Hepatocyte (in vitro differentiated cells): ENCODE results near the gene ZNRF3. TPM values are rescaled to one million over a fixed set of nuclear protein-coding genes. Genes with fewer than 3 reads are reported as not detected.

ENCODE experiments used
- DNase-seq: peaks from one replicate; pipeline ENCODE4 v3.0.0-alpha.2; 2016; ENCODE audit warnings: low spot score
- H2AFZ ChIP-seq: fragments of 200-600 bp; sonication (generic); 2 replicates; pipeline ENCODE4 v1.6.0; 2016; ENCODE audit warnings: antibody characterized with exemption, mild to moderate bottlenecking
- H3K27ac ChIP-seq: fragments of 200-600 bp; sonication (generic); 2 replicates; pipeline ENCODE4 v1.5.1; 2016; ENCODE audit warnings: mild to moderate bottlenecking
- H3K27me3 ChIP-seq: fragments of 200-600 bp; sonication (generic); 2 replicates; pipeline ENCODE4 v1.6.1; 2016
- H3K36me3 ChIP-seq: fragments of 200-600 bp; sonication (generic); replicated peaks from 2 replicates; pipeline ENCODE4 v1.5.1; 2016; ENCODE audit warnings: low read depth; ENCODE audit not compliant: insufficient read depth
- H3K4me1 ChIP-seq: fragments of 200-600 bp; sonication (generic); 2 replicates; pipeline ENCODE4 v1.5.1; 2016; ENCODE audit warnings: mild to moderate bottlenecking, moderate library complexity; ENCODE audit not compliant: insufficient read depth
- H3K4me2 ChIP-seq: fragments of 200-600 bp; sonication (generic); 2 replicates; pipeline ENCODE4 v1.6.0; 2016
- H3K4me3 ChIP-seq: fragments of 200-600 bp; sonication (generic); 2 replicates; pipeline ENCODE4 v1.5.1; 2016; ENCODE audit warnings: mild to moderate bottlenecking
- H3K79me2 ChIP-seq: fragments of 200-600 bp; sonication (generic); 2 replicates; pipeline ENCODE4 v1.6.0; 2017; ENCODE audit warnings: mild to moderate bottlenecking
- H3K9me2 ChIP-seq: fragments of 200-600 bp; sonication (generic); replicated peaks from 2 replicates; pipeline ENCODE4 v1.6.0; 2017; ENCODE audit warnings: mild to moderate bottlenecking; ENCODE audit not compliant: insufficient read depth
- H3K9me3 ChIP-seq: fragments of 200-600 bp; sonication (generic); 2 replicates; pipeline ENCODE4 v1.5.1; 2016; ENCODE audit warnings: low read depth, mild to moderate bottlenecking
- H4K20me1 ChIP-seq: fragments of 200-600 bp; sonication (generic); 2 replicates; pipeline ENCODE4 v1.6.0; 2016; ENCODE audit warnings: mild to moderate bottlenecking; ENCODE audit not compliant: insufficient read depth, poor library complexity, severe bottlenecking
- EZH2 ChIP-seq: fragments of 200-600 bp; sonication (generic); IDR thresholded peaks from 2 replicates; pipeline ENCODE4 v1.6.1; 2016; ENCODE audit warnings: antibody characterized with exemption, mild to moderate bottlenecking, borderline replicate concordance
- EZH2phosphoT487 ChIP-seq: fragments of 200-600 bp; sonication (generic); IDR thresholded peaks from one replicate; pipeline ENCODE4 v1.6.1; 2018; ENCODE audit warnings: antibody characterized with exemption, mild to moderate bottlenecking, low read depth, moderate library complexity; ENCODE audit not compliant: unreplicated experiment, severe bottlenecking
- WGBS: methylation state at CpG from one replicate; pipeline ENCODE4 v1.1.6; 2016; ENCODE audit warnings: low lambda C conversion rate; ENCODE audit errors: missing lambda C conversion rate; 5-methylcytosine and 5-hydroxymethylcytosine counted together
- polyA plus RNA-seq: library from polyadenylated mRNA; unstranded; fragments of >200 nt; fragmentation: Nextera tagmentation; extraction: Ambion mirVana; gene quantifications from 2 replicates; pipeline ENCODE4 v1.2.1, GENCODE V29; 2016
- total RNA-seq: library from RNA; depleted of rRNA; stranded (reverse); fragments of >200 nt; gene quantifications from 2 replicates; pipeline ENCODE4 v1.2.3, GENCODE V29; 2014
- TF ChIP-seq, protein P1 (sequence below): fragments of 200-600 bp; sonication (generic); IDR thresholded peaks from 2 replicates; pipeline ENCODE4 v1.5.1; 2016; ENCODE audit warnings: antibody characterized with exemption, mild to moderate bottlenecking; ENCODE audit not compliant: poor library complexity

The ZNRF3 gene
- total and polyA plus RNA-seq, 2 experiments from 2014 or later: 8.9 to 14.7 TPM

DNA sequence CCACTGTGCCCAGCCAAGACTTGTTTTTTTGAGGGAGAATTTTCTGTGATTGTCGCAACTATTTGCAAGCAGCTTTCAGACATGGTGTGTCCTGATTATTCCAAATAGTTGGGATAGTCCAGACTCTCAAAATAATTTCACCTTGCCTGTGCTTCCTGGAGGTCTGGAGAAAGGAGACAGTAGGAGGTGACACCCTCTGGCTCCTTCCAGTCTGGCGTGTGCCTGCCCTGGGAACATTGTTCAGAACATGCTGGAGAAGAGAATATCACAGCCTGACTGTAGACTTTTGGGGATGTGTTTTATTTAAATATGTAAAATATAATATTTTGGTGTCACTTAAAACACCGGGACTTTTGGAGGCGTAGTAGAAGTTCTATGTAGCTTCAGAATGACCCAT lies 14.9 kb downstream of the ZNRF3 start:
- no peaks in the 10 kb centered on the region for H3K27me3 ChIP-seq
- no peak overlapping the region for H3K4me3 ChIP-seq
- no peak for TF ChIP-seq EZH2
- TF ChIP-seq, protein P1, sequence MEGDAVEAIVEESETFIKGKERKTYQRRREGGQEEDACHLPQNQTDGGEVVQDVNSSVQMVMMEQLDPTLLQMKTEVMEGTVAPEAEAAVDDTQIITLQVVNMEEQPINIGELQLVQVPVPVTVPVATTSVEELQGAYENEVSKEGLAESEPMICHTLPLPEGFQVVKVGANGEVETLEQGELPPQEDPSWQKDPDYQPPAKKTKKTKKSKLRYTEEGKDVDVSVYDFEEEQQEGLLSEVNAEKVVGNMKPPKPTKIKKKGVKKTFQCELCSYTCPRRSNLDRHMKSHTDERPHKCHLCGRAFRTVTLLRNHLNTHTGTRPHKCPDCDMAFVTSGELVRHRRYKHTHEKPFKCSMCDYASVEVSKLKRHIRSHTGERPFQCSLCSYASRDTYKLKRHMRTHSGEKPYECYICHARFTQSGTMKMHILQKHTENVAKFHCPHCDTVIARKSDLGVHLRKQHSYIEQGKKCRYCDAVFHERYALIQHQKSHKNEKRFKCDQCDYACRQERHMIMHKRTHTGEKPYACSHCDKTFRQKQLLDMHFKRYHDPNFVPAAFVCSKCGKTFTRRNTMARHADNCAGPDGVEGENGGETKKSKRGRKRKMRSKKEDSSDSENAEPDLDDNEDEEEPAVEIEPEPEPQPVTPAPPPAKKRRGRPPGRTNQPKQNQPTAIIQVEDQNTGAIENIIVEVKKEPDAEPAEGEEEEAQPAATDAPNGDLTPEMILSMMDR: no peak
- no peak overlapping the region for H3K4me2 ChIP-seq
- peaks cover 99% of the 10 kb centered on the region for H3K79me2 ChIP-seq
- no peaks in the 10 kb centered on the region for H3K9me2 ChIP-seq
- DNase-seq: no peak
- no peak overlapping the region for H3K27ac ChIP-seq
- H3K4me1 ChIP-seq: peaks cover 8% of the 10 kb centered on the region
- peaks cover 8% of the 10 kb centered on the region for H4K20me1 ChIP-seq
- H3K9me3 ChIP-seq: no peaks in the 10 kb centered on the region
- H2AFZ ChIP-seq: no peak overlapping the region
- WGBS: 92% methylated on average over 4 of the region's 4 CpGs
- H3K36me3 ChIP-seq: no peaks in the 10 kb centered on the region

DNA sequence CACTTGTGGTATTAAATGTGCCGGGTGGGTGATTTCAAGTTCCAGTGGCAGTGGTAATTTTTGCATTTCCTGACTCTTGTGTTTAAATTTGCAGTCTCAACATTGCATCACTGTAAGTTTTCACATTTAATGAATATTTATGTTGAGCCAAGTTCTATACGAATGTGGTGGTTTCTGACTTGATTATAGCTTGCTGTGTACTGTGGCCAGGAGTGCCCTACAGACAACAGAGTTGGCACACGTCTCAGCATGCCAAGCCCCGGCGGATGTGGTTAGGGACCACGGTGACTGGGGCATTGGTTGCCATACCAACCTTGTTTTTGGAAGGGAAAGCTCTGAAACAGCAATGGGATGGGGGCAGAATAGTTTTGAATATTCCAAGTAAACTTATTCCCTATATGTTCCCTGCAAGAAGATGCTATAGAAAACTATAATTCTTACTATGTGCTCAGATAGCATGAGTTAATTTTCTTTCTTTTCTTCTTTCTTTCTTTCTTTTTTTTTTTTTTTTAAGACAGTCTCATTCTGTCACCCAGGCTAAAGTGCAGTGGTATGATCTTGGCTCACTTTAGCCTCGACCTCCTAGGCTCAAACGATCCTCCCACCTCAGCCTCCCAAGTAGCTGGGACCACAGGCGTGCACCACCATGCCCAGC lies 16.0 kb downstream of the ZNRF3 start:
- TF ChIP-seq EZH2phosphoT487 (no peak), EZH2 (no peak)
- TF ChIP-seq, protein P1: no peak
- Histone ChIP-seq H4K20me1 (peaks cover 8% of the 10 kb centered on the region), H3K27me3 (no peaks in the 10 kb centered on the region), H3K9me2 (no peaks in the 10 kb centered on the region), H3K79me2 (peaks cover 96% of the 10 kb centered on the region), H3K4me1 (peaks cover 19% of the 10 kb centered on the region), H3K36me3 (no peaks in the 10 kb centered on the region), H2AFZ (no peak overlapping the region), H3K4me2 (no peak overlapping the region), H3K27ac (no peak overlapping the region), H3K9me3 (no peaks in the 10 kb centered on the region), H3K4me3 (no peak overlapping the region)
- DNase-seq: no peak
- 89% methylated on average over 9 of the region's 9 CpGs for WGBS

DNA sequence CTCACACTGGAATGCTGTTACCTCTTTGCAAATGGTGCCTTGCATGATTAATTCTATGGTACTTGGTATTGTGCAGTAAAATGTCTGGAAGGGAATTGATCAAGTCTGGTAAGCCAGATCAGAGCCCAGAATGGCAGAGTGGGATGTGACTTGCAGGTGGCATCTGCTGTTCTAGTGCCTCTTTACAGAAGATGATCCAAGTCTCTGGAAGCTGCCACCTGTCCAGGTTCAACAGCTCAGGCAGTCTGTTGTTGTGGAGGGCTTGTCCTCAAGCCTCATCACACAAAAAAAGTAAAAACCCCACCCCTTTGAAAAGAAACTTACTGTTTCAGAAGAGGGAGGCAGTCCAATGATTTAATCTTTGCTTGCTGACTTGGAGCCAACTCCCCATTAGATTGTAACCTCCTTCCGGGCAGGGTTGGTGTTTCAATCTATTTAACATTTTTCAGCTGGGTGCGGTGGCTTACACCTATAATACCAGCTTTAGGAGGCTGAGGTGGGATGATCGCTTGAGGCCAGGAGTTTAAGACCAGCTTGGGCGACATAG lies 17.1 kb downstream of the ZNRF3 start:
- DNase-seq: no peak
- Histone ChIP-seq H3K9me3 (no peaks in the 10 kb centered on the region), H3K27me3 (no peaks in the 10 kb centered on the region), H3K4me2 (no peak overlapping the region), H4K20me1 (peaks cover 10% of the 10 kb centered on the region), H3K36me3 (no peaks in the 10 kb centered on the region), H3K4me1 (peaks cover 30% of the 10 kb centered on the region), H3K79me2 (peaks cover 95% of the 10 kb centered on the region), H3K4me3 (no peak overlapping the region), H2AFZ (no peak overlapping the region), H3K9me2 (no peaks in the 10 kb centered on the region), H3K27ac (no peak overlapping the region)
- 94% methylated on average over 4 of the region's 4 CpGs for WGBS
- TF ChIP-seq EZH2phosphoT487 (no peak), EZH2 (no peak)
- TF ChIP-seq, protein P1: no peak
